GM18873 (cell line): ENCODE data around the gene ZNF350.
"Not testable (repeated sequence)": the region's sequence is repeated elsewhere in the genome, so short reads cannot be mapped to it uniquely, and the experiment has no call there.

Experiments used
- ATAC-seq: cut with Tn5 transposase; IDR thresholded peaks from one replicate; pipeline ENCODE4 v1.9.1; 2021; ENCODE audit warnings: mild to moderate bottlenecking, moderate library complexity, moderate number of reproducible peaks; ENCODE audit not compliant: unreplicated experiment, low FRiP score

Gene ZNF350

GRCh38 chr19:51975787-51976186 is 10.9 kb downstream of the ZNF350 start:
- ATAC-seq: not testable (repeated sequence)

GRCh38 chr19:51971624-51972023 is 15.0 kb downstream of the ZNF350 start:
- no peak for ATAC-seq

- no peak for ATAC-seq
Observed at GRCh38 chr19:51970718-51971117, 15.9 kb downstream of the ZNF350 start.

- no peak for ATAC-seq
Observed at GRCh38 chr19:51965583-51965982, 21.1 kb downstream of the ZNF350 start.

- not testable (repeated sequence) for ATAC-seq
Observed at GRCh38 chr19:51960621-51961233, 25.9 kb downstream of the ZNF350 start.

- no peak for ATAC-seq
Observed at GRCh38 chr19:51959791-51960190, 26.8 kb downstream of the ZNF350 start.

GRCh38 chr19:51957846-51958245 is 28.8 kb downstream of the ZNF350 start:
- ATAC-seq: not testable (repeated sequence)

GRCh38 chr19:51948975-51949374 is 37.7 kb downstream of the ZNF350 start:
- no peak for ATAC-seq

- ATAC-seq: no peak
Observed at GRCh38 chr19:51946602-51947001, 40.0 kb downstream of the ZNF350 start.

GRCh38 chr19:51944798-51945552 is 41.7 kb downstream of the ZNF350 start:
- ATAC-seq: no peak

- ATAC-seq: no peak
Observed at GRCh38 chr19:51938936-51939335, 47.7 kb downstream of the ZNF350 start.

- no peak for ATAC-seq
Observed at GRCh38 chr19:51931921-51932320, 54.7 kb downstream of the ZNF350 start.

- no peak for ATAC-seq
Observed at GRCh38 chr19:51927859-51928258, 58.8 kb downstream of the ZNF350 start.

GRCh38 chr19:51926784-51927741 is 59.6 kb downstream of the ZNF350 start, which contains the start of gene ZNF613:
Gene ZNF613 (plus strand): TSS chr19:51927472. CDS start chr19:51936221, 8,749 bp downstream.
- ATAC-seq: peak; percentile 59

- no peak for ATAC-seq
Observed at GRCh38 chr19:51926426-51926783, 60.2 kb downstream of the ZNF350 start.

- no peak for ATAC-seq
Observed at GRCh38 chr19:51921949-51922348, 64.7 kb downstream of the ZNF350 start.

GRCh38 chr19:51919606-51920005 is 67.0 kb downstream of the ZNF350 start:
- ATAC-seq: no peak

GRCh38 chr19:51916167-51916566 is 70.5 kb downstream of the ZNF350 start:
- ATAC-seq: no peak

- ATAC-seq: no peak
Observed at GRCh38 chr19:51915324-51915867, 71.2 kb downstream of the ZNF350 start.
